Cardiac fibroblast (primary cell): ENCODE results near the gene SLC17A1.

Source experiments
- DNase-seq, 2 donors: peaks; one replicate each; pipeline versions ENCODE4 v3.0.0 to v3.0.0-alpha.2; 2010; ENCODE audit warnings: low read depth in 2 of 2
- H3K4me3 ChIP-seq, 2 donors: replicated peaks in 1 of 2; 1 replicate in 1 of 2; 2 replicates in 1 of 2; pipeline ENCODE4 v1.5.1; 2011; ENCODE audit warnings: low read depth in 2 of 2, low read length in 2 of 2, mild to moderate bottlenecking in 2 of 2, moderate library complexity in 1 of 2
- TF ChIP-seq, protein P1 (sequence below): IDR thresholded peaks from one replicate; pipeline ENCODE4 v1.5.1; 2011; ENCODE audit warnings: low read depth, mild to moderate bottlenecking, low read length, inconsistent platforms

The SLC17A1 gene

DNA sequence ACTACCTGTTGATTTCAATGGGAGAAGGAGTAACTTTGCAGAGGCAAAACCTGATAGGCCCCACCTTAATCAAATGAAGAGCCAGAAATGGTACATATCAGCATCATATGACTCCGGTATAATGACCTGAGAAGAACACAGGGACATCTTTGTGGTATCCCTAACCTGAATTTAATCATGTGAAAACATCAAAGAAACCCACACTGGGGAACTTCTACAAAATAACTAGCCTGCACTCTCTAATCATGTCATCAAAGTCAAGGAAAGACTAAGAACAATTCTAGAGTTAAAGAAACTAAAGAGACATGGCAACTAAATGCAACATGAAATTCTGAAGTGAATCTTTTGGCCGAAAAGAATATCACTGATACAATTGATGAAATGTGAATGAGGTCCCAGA, 42.4 kb downstream of the SLC17A1 start:
- no peak overlapping the region for H3K4me3 ChIP-seq
- no peak for DNase-seq
- TF ChIP-seq, protein P1, sequence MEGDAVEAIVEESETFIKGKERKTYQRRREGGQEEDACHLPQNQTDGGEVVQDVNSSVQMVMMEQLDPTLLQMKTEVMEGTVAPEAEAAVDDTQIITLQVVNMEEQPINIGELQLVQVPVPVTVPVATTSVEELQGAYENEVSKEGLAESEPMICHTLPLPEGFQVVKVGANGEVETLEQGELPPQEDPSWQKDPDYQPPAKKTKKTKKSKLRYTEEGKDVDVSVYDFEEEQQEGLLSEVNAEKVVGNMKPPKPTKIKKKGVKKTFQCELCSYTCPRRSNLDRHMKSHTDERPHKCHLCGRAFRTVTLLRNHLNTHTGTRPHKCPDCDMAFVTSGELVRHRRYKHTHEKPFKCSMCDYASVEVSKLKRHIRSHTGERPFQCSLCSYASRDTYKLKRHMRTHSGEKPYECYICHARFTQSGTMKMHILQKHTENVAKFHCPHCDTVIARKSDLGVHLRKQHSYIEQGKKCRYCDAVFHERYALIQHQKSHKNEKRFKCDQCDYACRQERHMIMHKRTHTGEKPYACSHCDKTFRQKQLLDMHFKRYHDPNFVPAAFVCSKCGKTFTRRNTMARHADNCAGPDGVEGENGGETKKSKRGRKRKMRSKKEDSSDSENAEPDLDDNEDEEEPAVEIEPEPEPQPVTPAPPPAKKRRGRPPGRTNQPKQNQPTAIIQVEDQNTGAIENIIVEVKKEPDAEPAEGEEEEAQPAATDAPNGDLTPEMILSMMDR = no peak

DNA sequence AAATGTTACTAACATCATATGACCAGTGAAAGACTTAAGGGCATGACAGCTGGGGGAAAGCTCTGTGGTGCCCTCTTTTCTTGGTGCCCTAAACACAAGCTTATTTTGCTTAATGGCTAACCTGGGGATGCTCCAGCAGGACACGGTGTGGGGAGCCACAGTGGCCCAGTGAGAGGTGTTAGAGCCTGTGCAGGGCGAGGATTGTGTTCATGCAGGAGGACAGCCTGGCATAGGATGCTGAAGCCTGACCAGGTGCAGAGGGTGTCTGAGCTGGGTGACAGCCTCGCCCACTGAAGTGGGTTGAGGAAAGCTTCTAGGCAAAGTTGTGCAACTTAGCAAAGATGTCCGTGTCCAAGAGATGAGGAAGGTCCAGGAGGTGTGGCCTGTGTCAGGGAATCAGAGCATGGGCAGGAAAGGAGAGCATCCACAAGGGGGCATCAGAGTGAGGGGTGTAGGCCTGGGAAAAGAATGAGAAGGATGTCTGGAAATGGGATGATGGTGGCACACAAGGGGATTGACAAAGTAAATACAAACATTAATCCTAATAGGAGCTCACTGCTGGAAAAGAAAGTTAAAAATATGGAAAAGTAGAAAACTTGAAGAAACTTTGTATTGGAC, 43.4 kb downstream of the SLC17A1 start:
- DNase-seq = peak; percentile 70 to 71
- TF ChIP-seq, protein P1 = peak; percentile 73
- no peak overlapping the region for H3K4me3 ChIP-seq

DNA sequence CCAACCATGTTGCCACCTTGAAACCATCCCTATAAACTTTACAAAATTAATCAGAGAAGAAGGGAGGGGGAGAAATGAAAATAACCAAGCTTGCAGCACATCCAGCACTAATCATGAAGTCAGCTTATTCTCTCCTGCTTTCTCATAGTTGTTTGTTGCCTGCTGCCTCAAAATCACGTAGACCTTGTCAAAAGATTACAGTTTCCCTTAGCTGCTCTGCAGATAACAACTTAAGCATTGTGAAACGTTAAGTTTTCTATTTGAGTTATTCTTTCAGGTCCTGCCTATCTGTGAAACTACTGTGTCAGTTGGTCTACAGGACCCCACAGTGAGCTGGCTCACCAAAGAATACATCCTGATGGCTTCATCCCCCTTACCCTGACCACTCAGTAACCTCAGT, 44.4 kb downstream of the SLC17A1 start:
- H3K4me3 ChIP-seq = no peak overlapping the region
- DNase-seq = no peak
- TF ChIP-seq, protein P1 = no peak

DNA sequence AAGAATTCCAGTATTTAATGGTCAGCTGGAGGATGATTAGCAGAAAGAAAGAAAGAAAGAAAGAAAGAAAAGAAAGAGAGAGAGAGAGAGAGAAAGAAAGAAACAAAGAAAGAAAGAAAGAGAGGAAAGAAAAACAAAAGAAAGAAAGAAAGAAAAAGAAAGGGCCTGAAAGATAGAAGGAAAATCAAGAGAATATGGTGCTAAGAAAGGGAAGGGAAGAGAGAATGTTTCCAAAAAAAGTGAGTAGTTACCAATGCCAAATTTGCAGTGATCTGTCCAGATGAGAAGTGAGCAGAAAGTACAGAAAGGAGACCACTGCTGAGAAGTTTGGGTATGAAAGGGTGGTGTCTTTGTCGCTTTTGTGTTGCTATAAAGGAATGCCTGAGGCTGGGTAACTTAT, 50.7 kb downstream of the SLC17A1 start:
- H3K4me3 ChIP-seq = no peak overlapping the region
- TF ChIP-seq, protein P1 = no peak
- no peak for DNase-seq

DNA sequence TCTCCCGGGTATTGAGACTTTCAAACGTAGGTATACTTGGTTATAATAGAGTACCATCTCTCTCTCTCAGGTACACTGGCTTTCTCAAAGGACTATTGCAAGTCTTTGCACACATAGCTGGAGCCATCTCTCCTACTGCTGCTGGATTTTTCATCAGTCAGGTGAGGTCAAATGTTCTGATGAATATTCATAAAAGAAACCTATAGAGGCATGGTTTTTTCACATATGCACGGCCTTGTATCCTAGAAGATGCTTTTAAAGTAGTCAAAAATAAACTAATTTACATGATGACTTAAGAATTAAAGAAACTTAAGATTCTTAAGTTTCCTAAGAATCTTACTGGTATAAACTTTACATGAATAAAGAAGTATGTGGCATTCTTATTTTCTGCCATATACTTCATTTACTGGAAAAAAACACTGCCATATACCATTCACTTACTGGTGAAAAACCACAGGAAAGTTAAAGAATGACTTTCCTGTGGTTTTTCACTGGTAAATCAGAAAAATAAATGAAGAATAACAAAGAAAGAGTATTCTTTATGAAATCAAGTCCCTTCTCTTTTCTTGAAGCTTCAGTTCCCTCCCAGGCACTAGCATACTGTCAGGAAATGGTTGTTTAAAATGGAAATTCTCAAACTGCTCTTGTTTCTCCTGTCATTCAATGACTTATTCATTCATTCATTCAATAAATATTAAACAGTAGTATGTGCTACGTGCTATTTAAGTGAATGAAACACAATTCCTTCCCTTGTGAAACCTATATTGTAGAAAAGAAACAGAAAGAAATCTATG, 53.8 kb downstream of the SLC17A1 start:
- TF ChIP-seq, protein P1 = no peak
- no peak for DNase-seq
- H3K4me3 ChIP-seq = no peak overlapping the region

DNA sequence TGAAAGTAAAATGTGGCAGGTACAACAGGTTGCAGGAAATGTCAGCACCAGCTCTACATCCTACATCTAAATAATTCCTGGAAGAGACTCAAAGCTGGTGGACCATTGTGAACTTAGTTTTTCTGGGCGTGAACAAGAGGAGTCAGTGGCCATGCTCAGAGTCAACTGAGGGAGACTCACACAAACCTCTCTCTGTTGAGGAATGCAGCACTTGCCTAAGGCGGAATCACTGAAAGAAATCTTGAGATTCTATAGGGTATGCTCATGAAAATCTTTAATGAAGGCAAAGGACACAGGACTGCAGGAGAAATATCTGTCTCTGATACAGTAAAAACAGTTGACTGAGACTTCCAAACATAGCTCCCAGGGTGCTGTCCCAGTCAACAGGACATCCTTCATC, 54.8 kb downstream of the SLC17A1 start:
- TF ChIP-seq, protein P1 = no peak
- no peak for DNase-seq

More for the DNA sequence above, 54.8 kb downstream of the SLC17A1 start:
- H3K4me3 ChIP-seq = no peak overlapping the region
